Stimulated activated CD4-positive, alpha-beta T cell treated with anti-CD3 and anti-CD28 coated beads, Interleukin-15, amount 100 ng/mL, for 1 hour (primary cell): ENCODE results near the gene SDHD.

ENCODE experiments used
- DNase-seq, 2 donors: peaks; one replicate each; pipeline ENCODE4 v3.0.0-alpha.2; 2020; ENCODE audit warnings: low read depth in 1 of 2, low spot score in 1 of 2

SDHD gene

DNA sequence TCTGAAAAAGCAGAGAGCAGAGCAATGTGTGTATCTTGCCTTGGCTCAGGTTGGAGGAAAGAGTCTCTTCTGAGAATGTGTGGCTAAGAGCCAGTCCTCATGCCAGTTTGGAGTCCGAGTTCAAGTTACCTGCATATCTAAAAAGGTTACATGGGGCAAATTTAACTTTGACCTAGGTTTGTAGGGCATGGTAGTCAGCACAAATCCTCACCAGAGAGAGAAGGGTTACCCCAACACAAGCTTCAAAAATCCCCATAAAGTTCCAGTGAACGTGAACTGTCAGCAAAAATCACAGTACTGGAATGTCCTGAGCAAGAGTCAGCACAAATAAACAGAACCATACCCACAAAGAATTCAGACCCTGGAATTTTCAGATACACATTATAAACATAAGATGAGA, 13.8 kb downstream of the SDHD start:
- DNase-seq: no peak

DNA sequence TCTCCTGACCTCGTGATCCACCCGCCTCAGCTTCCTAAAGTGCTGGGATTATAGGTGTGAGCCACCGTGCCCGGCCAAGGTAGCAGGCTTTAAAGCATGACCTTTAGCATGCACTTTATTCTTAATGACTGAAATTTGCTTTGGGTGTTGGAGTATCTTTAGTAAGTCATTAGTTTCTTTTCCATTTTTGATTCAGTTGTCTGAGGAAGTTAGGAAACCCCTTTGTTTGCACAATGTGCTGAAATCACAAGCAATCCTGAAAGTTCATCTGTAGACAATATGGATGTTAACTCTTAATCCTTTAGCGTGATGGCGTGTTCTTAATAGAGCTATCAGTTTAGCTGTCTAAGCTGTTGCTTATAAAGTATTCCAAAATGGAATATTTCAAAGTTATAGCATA, 16.8 kb downstream of the SDHD start:
- no peak for DNase-seq

DNA sequence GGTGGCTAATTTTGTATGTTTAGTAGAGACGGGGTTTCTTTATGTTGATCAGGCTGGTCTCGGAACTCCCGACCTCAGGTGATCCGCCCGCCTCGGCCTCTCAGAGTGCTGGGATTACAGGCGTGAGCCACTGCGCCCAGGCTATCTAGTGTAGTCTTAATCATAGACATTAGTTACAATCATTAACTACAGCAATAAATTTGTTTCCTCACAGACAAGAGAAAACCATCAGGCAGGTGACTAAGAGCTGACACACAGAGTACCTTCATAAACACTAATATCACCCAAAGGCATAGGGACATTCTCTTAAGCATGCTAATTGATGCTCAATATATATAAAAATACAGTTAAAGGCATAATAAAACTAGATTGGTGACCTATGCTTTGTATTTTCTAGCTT, 19.4 kb downstream of the SDHD start:
- no peak for DNase-seq

GRCh38 chr11:112113539-112114457, 27.1 kb downstream of the SDHD start:
- no peak for DNase-seq

GRCh38 chr11:112114460-112114859, 27.8 kb downstream of the SDHD start:
- DNase-seq: no peak

DNA sequence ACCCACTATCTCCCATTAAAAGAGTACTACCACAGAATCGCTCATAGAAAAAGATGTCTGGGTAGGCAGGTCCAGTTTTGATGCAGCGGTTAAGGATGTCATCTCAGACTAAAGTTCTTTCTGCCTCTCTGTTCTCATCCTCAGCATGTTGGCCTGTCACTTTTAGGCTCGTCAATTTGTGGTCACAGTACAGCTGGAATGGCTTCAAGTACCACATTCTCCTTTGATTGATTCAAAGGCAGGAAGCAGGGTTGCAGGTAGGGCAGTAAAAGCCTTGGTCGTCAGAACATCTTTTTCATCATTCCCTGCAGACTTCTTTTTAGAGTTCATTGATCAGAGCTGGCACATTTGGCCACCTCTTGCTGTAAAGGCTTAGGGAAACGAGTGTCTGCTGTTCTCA, 28.7 kb downstream of the SDHD start:
- DNase-seq: no peak

GRCh38 chr11:112118176-112118575, 31.5 kb downstream of the SDHD start:
- no peak for DNase-seq

DNA sequence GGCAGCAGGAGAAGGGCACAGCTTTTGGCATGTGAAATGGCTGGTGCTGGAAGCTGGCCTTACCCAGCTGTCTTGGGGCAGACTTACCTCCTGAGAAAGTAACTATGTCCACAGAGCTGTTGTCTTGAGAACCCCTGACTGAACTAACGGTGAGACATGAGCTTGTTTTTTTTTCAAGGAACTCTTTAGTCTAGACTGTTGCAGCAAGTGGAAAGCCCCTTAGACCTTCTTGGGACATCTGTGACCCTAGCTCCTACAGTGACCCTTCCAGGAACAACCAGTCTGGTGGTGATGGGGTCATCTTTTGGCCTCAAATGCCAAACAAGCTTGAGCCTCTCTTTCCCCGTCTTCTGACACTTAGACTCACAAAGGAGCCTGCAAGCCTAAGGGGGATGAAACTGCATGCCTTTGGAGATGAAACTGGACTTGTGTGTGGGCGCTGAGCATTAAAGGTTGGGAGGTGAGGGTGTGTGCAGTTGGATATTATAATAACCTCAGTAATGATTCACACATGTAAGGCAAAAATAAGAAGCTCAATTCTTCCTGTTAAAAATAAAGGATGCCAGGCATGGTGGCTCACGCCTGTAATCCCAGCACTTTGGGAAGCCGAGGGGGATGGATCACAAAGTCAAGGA, 35.4 kb downstream of the SDHD start:
- DNase-seq: no peak

DNA sequence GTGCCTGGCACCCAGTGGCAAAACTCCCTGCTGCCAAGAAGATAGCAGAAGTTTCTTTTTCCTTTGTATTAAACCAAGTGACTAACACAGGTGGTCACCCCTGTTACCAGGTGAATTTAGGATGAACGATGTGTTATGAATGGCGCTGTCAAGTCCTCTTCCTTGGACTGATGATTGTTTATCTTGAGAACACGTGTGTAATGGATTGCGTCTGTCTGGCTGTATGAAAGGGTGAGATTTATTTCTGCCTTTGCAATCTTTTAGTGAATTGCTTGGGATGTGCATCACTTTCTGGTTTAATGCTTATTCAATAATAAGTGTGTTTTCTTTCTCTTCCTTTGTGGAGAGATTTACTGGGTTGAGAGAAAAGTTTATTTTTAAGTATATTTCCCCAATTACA, 36.5 kb downstream of the SDHD start:
- no peak for DNase-seq

DNA sequence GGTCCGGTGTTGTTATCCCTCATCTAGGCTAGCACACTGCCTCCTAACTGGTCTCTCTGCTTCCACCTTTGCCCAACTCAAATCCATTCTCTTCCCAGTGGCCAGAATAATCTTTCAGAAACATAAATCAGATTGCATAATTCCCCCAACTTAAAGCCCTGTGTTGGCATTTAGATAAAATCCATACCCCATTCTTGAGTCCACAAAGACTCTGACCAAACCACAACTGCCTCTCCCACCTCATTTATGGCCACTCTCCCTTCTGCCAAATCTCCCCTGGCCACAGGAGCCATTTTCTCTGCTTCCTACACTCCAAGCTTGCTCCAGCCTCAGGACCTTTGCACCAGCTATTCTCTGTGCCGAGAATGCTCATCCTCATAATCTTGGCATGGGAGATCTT, 40.4 kb downstream of the SDHD start:
- no peak for DNase-seq

GRCh38 chr11:112128483-112129121, 41.9 kb downstream of the SDHD start:
- no peak for DNase-seq

GRCh38 chr11:112129656-112130055, 43.0 kb downstream of the SDHD start:
- DNase-seq: no peak

DNA sequence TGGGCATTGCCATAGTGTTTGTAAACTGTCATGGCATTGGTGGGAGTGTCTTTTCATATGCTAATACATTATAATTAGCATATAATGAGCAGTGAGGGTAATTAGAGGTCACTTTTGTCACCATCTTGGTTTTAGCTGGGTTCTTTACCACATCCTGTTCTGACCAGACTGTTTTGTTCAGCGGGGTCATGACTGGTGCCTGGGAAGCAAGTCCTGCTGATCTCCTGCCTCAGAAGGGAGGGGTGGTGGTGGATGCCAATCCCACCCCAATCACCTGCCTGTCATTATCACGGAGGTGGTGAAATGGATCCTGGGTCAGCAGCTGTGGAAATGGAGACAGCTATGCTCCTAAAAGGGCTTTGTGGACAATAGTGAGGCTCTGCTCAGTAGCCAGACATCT, 46.1 kb downstream of the SDHD start:
- no peak for DNase-seq

DNA sequence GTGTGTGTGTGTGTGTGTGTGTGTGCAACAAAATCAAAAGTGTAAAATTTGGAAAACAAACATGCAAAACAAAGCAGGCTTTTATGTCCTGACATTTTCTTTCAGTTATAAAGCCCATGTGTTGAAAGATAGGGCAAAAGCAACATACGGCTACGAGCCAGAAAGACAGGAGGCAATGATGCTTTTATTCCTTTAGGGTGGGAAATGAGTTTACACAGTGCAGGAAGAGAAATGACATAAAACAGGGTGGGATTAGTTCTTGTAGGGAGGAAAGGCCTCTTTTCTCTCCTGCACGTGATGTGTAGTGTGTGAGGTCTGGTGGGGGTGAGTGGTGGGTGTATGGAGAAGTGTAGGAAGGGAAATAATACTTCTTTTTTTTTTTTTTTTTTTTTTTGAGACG, 47.8 kb downstream of the SDHD start:
- DNase-seq: no peak

GRCh38 chr11:112143597-112143996, 56.9 kb downstream of the SDHD start:
- no peak for DNase-seq
